ENCODE data around the gene AMER2. TPM values are rescaled to one million over a fixed set of nuclear protein-coding genes. Genes with fewer than 3 reads are reported as not detected.

AMER2 gene
- total RNA-seq, 4 donors from 2014 or later: not detected

- no peak overlapping the region for H3K4me3 ChIP-seq
- no peak for TF ChIP-seq CTCF (IDR thresholded peaks at IDR 0.05)
- no peak for TF ChIP-seq POLR2A (IDR thresholded peaks at IDR 0.05)
- H3K36me3 ChIP-seq: no peaks in the 10 kb centered on the region
- H3K9me3 ChIP-seq: no peaks in the 10 kb centered on the region
- WGBS, 2 donors: 63 to 88% methylated on average over 9 to 11 of the region's 12 CpGs
- DNase-seq: no peak
- peaks cover 0 to 49% (median 0%) of the 10 kb centered on the region in 4 donors for H3K27me3 ChIP-seq
- no peaks in the 10 kb centered on the region for H3K4me1 ChIP-seq
- H3K27ac ChIP-seq: no peak overlapping the region
- intact Hi-C loops (cut with DNase I): no loop called here
These were observed 14.1 kb upstream of the AMER2 start for GRCh38 chr13:25186187-25186586.

GRCh38 chr13:25181597-25181996, 9.5 kb upstream of the AMER2 start:
- no peak for DNase-seq
- intact Hi-C loops (cut with DNase I): no loop called here
- H3K27ac ChIP-seq: no peak overlapping the region

GRCh38 chr13:25180775-25181537, 8.9 kb upstream of the AMER2 start:
- no peaks in the 10 kb centered on the region for H3K4me1 ChIP-seq
- H3K9me3 ChIP-seq: no peaks in the 10 kb centered on the region
- no peaks in the 10 kb centered on the region for H3K36me3 ChIP-seq
- WGBS, 2 donors: 42 to 45% methylated on average over 3 of the region's 3 CpGs
- peaks cover 0 to 55% (median 0%) of the 10 kb centered on the region in 4 donors for H3K27me3 ChIP-seq
- no peak overlapping the region for H3K4me3 ChIP-seq
- intact Hi-C loops (cut with DNase I): no loop called here
- no peak overlapping the region for H3K27ac ChIP-seq
- no peak for DNase-seq
- no peak for TF ChIP-seq CTCF (IDR thresholded peaks at IDR 0.05)
- no peak for TF ChIP-seq POLR2A (IDR thresholded peaks at IDR 0.05)

More at GRCh38 chr13:25181597-25181996, 9.5 kb upstream of the AMER2 start:
- H3K27me3 ChIP-seq: peaks cover 0 to 54% (median 0%) of the 10 kb centered on the region in 4 donors
- 42 to 55% methylated on average over 2 of the region's 3 CpGs for WGBS, 2 donors
- H3K4me3 ChIP-seq: no peak overlapping the region
- TF ChIP-seq CTCF (IDR thresholded peaks at IDR 0.05) (no peak), POLR2A (IDR thresholded peaks at IDR 0.05) (no peak)
- no peaks in the 10 kb centered on the region for H3K9me3 ChIP-seq
- no peaks in the 10 kb centered on the region for H3K36me3 ChIP-seq
- H3K4me1 ChIP-seq: no peaks in the 10 kb centered on the region

- TF ChIP-seq CTCF (IDR thresholded peaks at IDR 0.05) (no peak), POLR2A (IDR thresholded peaks at IDR 0.05) (no peak)
- no peaks in the 10 kb centered on the region for H3K36me3 ChIP-seq
- no peak overlapping the region for H3K4me3 ChIP-seq
- peaks cover 0 to 60% (median 0%) of the 10 kb centered on the region in 4 donors for H3K27me3 ChIP-seq
- 48 to 64% methylated on average over 18 of the region's 18 CpGs for WGBS, 2 donors
- H3K27ac ChIP-seq: no peak overlapping the region
- intact Hi-C loops (cut with DNase I): no loop called here
- no peaks in the 10 kb centered on the region for H3K4me1 ChIP-seq
- no peaks in the 10 kb centered on the region for H3K9me3 ChIP-seq
- DNase-seq: no peak
These were observed 8.0 kb upstream of the AMER2 start for GRCh38 chr13:25179832-25180774.

GRCh38 chr13:25179011-25179410, 6.9 kb upstream of the AMER2 start:
- H3K27me3 ChIP-seq: peaks cover 0 to 71% (median 0%) of the 10 kb centered on the region in 4 donors
- no peak for DNase-seq
- 82 to 89% methylated on average over 1 to 3 of the region's 3 CpGs for WGBS, 2 donors

More at GRCh38 chr13:25179011-25179410, 6.9 kb upstream of the AMER2 start:
- intact Hi-C loops (cut with DNase I): no loop called here
- no peaks in the 10 kb centered on the region for H3K4me1 ChIP-seq
- H3K9me3 ChIP-seq: no peaks in the 10 kb centered on the region
- no peak overlapping the region for H3K27ac ChIP-seq
- H3K4me3 ChIP-seq: no peak overlapping the region
- TF ChIP-seq CTCF (IDR thresholded peaks at IDR 0.05): no peak
- TF ChIP-seq POLR2A (IDR thresholded peaks at IDR 0.05): no peak
- no peaks in the 10 kb centered on the region for H3K36me3 ChIP-seq

Measured in esophagus squamous epithelium (tissue), 5 donors.